Thyroid gland (tissue), 4 donors: ENCODE measurements around the gene ZP4. TPM values are rescaled to one million over a fixed set of nuclear protein-coding genes. Genes with fewer than 3 reads are reported as not detected.

Experiments
- DNase-seq, 2 donors: peaks; one replicate each; pipeline ENCODE4 v3.0.0-alpha.2; 2019
- H3K27ac ChIP-seq, 3 donors: fragments of 200-600 bp; sonication (generic); 1 replicate in 2 of 3; 2 replicates in 1 of 3; pipeline ENCODE4 v1.5.1; 2016 to 2019; ENCODE audit warnings: mild to moderate bottlenecking in 1 of 3, moderate library complexity in 1 of 3
- H3K27me3 ChIP-seq: fragments of 200-600 bp; sonication (generic); one replicate; pipeline ENCODE4 v1.5.1; 2019
- H3K36me3 ChIP-seq, 2 donors: fragments of 200-600 bp; sonication (generic); one replicate each; pipeline ENCODE4 v1.5.1; 2016 to 2019
- H3K4me1 ChIP-seq, 2 donors: fragments of 200-600 bp; sonication (generic); one replicate each; pipeline ENCODE4 v1.5.1; 2017 to 2019
- H3K4me3 ChIP-seq, 3 donors: fragments of 200-600 bp; sonication (generic); replicated peaks in 1 of 3; 1 replicate in 2 of 3; 2 replicates in 1 of 3; pipeline ENCODE4 v1.5.1; 2016; ENCODE audit warnings: mild to moderate bottlenecking in 1 of 3
- H3K9me3 ChIP-seq: fragments of 200-600 bp; sonication (generic); one replicate; pipeline ENCODE4 v1.5.1; 2017
- CTCF ChIP-seq, 6 experiments: fragments of 200-600 bp in 3 of 6; fragments of 450-650 bp in 3 of 6; sonication (generic) in 3 of 6; IDR thresholded peaks; one replicate each; pipeline ENCODE4 v1.5.1; 2016 to 2019; ENCODE audit warnings: antibody characterized with exemption in 6 of 6, mild to moderate bottlenecking in 2 of 6, inconsistent platforms in 1 of 6, moderate library complexity in 1 of 6
- POLR2A ChIP-seq, 2 donors: fragments of 450-650 bp; IDR thresholded peaks; one replicate each; pipeline ENCODE4 v1.6.1; 2017; ENCODE audit warnings: antibody characterized with exemption in 2 of 2, mild to moderate bottlenecking in 2 of 2, moderate library complexity in 1 of 2
- WGBS, 2 donors: methylation state at CpG; one replicate each; pipeline ENCODE4 v1.1.5; 2017; 5-methylcytosine and 5-hydroxymethylcytosine counted together
- intact Hi-C: fragments of 100-400 bp; cut with DNase I; formaldehyde crosslinking; loops from one replicate; pipeline ENCODE4 v1.15.1; 2023
- total RNA-seq, 4 donors: library from RNA; depleted of rRNA; stranded (reverse); fragments of >200 nt; gene quantifications; one replicate each; pipeline ENCODE4 v1.2.3, GENCODE V29; 2016

The ZP4 gene
- not detected for total RNA-seq

GRCh38 chr1:237890822-237891221 is at the start of gene ZP4:
Gene ZP4 (minus strand): TSS chr1:237890922. CDS start chr1:237890635, 287 bp downstream.
- Histone ChIP-seq H3K4me3 (no peak within 1 kb of the TSS), H3K9me3 (no peaks in the 10 kb centered on the region), H3K4me1 (no peaks in the 10 kb centered on the region), H3K27ac (no peak within 1 kb of the TSS), H3K27me3 (no peaks in the 10 kb centered on the region), H3K36me3 (no peaks in the 10 kb centered on the region)
- DNase-seq, result no peak
- TF ChIP-seq POLR2A (IDR thresholded peaks at IDR 0.05) (no peak), CTCF (IDR thresholded peaks at IDR 0.05) (no peak)
- 82 to 86% methylated on average over 2 of the region's 2 CpGs for WGBS, 2 donors
- intact Hi-C loops, result no loop called here

GRCh38 chr1:237938553-237938952 is 47.8 kb upstream of the ZP4 start:
- Histone ChIP-seq H3K9me3 (no peaks in the 10 kb centered on the region), H3K27ac (no peak overlapping the region), H3K4me3 (no peak overlapping the region), H3K4me1 (no peaks in the 10 kb centered on the region), H3K27me3 (no peaks in the 10 kb centered on the region), H3K36me3 (no peaks in the 10 kb centered on the region)
- no peak for TF ChIP-seq POLR2A (IDR thresholded peaks at IDR 0.05)
- no peak for TF ChIP-seq CTCF (IDR thresholded peaks at IDR 0.05)
- WGBS, 2 donors, result 75 to 78% methylated on average over 8 of the region's 8 CpGs
- DNase-seq, result no peak
- intact Hi-C loops, result no loop called here

GRCh38 chr1:237938068-237938467 is 47.3 kb upstream of the ZP4 start:
- no peaks in the 10 kb centered on the region for H3K4me1 ChIP-seq
- no peak overlapping the region for H3K4me3 ChIP-seq
- H3K27ac ChIP-seq, result no peak overlapping the region
- no peaks in the 10 kb centered on the region for H3K27me3 ChIP-seq
- TF ChIP-seq POLR2A (IDR thresholded peaks at IDR 0.05) (no peak), CTCF (IDR thresholded peaks at IDR 0.05) (no peak)
- intact Hi-C loops, result no loop called here
- H3K9me3 ChIP-seq, result no peaks in the 10 kb centered on the region
- 85 to 91% methylated on average over 5 of the region's 5 CpGs for WGBS, 2 donors
- no peak for DNase-seq
- H3K36me3 ChIP-seq, result no peaks in the 10 kb centered on the region

GRCh38 chr1:237932816-237933215 is 42.1 kb upstream of the ZP4 start:
- Histone ChIP-seq H3K27ac (no peak overlapping the region), H3K9me3 (no peaks in the 10 kb centered on the region), H3K4me3 (no peak overlapping the region), H3K36me3 (no peaks in the 10 kb centered on the region), H3K27me3 (no peaks in the 10 kb centered on the region), H3K4me1 (no peaks in the 10 kb centered on the region)
- TF ChIP-seq CTCF (IDR thresholded peaks at IDR 0.05), result no peak
- no peak for TF ChIP-seq POLR2A (IDR thresholded peaks at IDR 0.05)
- no peak for DNase-seq
- intact Hi-C loops, result no loop called here
- 91 to 97% methylated on average over 3 of the region's 3 CpGs for WGBS, 2 donors

- no peak for DNase-seq
- H3K27me3 ChIP-seq, result no peaks in the 10 kb centered on the region
- no peaks in the 10 kb centered on the region for H3K4me1 ChIP-seq
- intact Hi-C loops, result no loop called here
- 65 to 78% methylated on average over 4 of the region's 4 CpGs for whole genome bisulfite sequencing, 2 donors
- no peak overlapping the region for H3K4me3 ChIP-seq
- no peak for TF ChIP-seq POLR2A (IDR thresholded peaks at IDR 0.05)
- TF ChIP-seq CTCF (IDR thresholded peaks at IDR 0.05), result no peak
- H3K9me3 ChIP-seq, result no peaks in the 10 kb centered on the region
- H3K27ac ChIP-seq, result no peak overlapping the region
- no peaks in the 10 kb centered on the region for H3K36me3 ChIP-seq
These were observed 40.9 kb upstream of the ZP4 start for GRCh38 chr1:237931581-237931980.
